Left cardiac atrium (tissue), 4 donors: ENCODE data around the gene CASP2. TPM values are rescaled to one million over a fixed set of nuclear protein-coding genes. Genes with fewer than 3 reads are reported as not detected.
"Not testable (repeated sequence)": the region's sequence is repeated elsewhere in the genome, so short reads cannot be mapped to it uniquely, and the experiment has no call there.

Experiments
- ATAC-seq, 2 donors: fragments of 200-7000 bp; cut with Tn5 transposase; one replicate each; pipeline ENCODE4 v1.9.1; 2020; ENCODE audit warnings: mild to moderate bottlenecking in 2 of 2, moderate library complexity in 2 of 2
- DNase-seq: peaks from one replicate; pipeline ENCODE4 v3.0.0-alpha.2; 2020
- intact Hi-C, 2 donors: fragments of 100-400 bp; cut with DNase I; formaldehyde crosslinking; loops; one replicate each; pipeline versions ENCODE4 v1.14.1 to v1.15.1; 2022 to 2023
- total RNA-seq, 2 donors: library from RNA; stranded (reverse); fragmentation: NEBNext Ultra II Directional; extraction: Animal tissue kit (Norgen Biotek cat#: 25700); gene quantifications; one replicate each; pipeline ENCODE4 v1.2.1, GENCODE V29; 2021
- donor health status: DM: no; HTN: yes; CAD: no.
- donor health status: DM: no; HTN: yes; CAD: no; lungs with severe emphysema.
- donor health status: DM: yes; HTN: yes; CAD: no.
- donor health status: Dilated cardiomyopathy.

The CASP2 gene
- total RNA-seq, 2 donors from 2014 or later, result 8.0 to 12.4 TPM

DNA sequence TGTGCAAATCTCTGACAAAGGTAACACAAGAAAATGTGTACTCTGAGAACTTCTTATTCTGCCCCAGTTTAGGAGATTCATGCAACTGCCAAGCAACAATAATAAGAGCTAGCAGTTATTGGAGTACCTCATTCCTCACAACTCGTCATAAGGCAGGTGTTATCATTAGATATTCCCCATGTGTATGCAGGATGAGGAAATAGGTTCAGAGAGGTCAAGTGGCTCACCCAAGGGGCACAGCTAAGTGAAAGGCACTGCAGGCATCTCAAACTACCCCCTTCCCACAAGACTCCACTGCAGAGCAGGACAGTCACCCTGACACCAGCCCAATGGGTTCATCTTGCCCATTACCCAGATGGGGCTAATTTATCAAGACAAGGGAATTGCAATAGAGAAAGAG, 26.2 kb upstream of the CASP2 start:
- DNase-seq (no peak), ATAC-seq (no peak)
- intact Hi-C loops, result no loop called here

DNA sequence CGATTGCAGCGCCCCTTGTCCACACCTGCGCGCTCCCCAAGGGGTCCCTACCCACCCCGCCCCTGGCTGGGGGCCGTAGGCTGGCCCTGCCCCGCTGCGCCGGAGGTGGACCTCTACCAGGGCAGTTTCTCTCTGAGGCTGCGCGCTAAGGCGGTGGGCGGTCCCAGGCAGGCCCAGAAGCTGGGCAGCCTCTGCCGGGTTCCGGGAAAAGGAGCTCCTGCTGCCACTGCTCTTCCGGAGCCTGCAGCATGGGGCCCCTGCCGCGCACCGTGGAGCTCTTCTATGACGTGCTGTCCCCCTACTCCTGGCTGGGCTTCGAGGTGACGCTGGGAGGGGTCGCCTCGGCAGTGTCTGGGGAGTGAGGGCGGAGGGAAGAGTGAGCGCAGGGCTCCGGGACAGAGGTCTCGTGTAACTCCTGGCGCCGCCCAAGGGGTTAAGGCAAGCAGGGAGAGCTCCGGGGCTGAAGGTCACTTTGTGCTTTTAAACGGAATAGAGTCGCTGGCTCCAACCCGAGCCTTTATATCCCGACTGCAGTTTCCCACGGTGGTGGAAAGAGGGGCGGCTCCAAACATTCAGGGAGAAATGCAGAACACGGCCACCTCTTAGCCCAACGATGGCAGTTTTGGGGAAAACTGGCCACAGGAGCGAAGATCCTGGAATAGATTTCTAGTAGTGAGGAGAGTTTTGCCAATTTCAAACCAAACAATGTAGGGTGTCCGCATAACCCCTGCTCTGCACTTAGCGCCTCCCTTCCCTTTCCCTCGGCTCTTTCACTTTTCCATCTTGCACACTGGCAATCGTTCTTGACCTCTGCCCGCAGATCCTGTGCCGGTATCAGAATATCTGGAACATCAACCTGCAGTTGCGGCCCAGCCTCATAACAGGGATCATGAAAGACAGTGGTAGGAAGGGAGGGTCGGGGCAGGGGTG, 24.6 kb upstream of the CASP2 start, which contains the start of gene GSTK1:
GSTK1 (plus strand) TSS at position 176 of the 930 bp plus-strand sequence; CDS start at position 249, 73 bp downstream.
- intact Hi-C loops, result no loop called here
- DNase-seq (peak; percentile 92), ATAC-seq (peak; percentile 98 to 99)

DNA sequence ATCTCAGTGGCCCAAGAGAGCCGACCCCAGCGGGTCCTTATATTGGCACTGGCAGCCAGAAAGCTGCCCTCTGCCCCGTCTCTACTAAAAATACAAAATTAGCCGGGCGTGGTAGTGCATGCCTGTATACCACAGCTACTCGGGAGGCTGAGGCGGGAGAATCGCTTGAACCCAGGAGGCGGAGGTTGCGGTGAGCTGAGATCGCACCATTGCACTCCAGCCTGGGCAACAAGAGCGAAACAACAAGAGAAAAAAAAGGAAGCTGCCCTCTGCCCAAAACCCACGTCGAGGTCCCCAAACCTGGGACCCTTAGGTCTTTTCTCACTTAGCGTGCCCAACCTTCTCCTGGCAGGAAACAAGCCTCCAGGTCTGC, 24.0 kb upstream of the CASP2 start:
- intact Hi-C loops, ATAC-seq, DNase-seq: not testable (repeated sequence)

DNA sequence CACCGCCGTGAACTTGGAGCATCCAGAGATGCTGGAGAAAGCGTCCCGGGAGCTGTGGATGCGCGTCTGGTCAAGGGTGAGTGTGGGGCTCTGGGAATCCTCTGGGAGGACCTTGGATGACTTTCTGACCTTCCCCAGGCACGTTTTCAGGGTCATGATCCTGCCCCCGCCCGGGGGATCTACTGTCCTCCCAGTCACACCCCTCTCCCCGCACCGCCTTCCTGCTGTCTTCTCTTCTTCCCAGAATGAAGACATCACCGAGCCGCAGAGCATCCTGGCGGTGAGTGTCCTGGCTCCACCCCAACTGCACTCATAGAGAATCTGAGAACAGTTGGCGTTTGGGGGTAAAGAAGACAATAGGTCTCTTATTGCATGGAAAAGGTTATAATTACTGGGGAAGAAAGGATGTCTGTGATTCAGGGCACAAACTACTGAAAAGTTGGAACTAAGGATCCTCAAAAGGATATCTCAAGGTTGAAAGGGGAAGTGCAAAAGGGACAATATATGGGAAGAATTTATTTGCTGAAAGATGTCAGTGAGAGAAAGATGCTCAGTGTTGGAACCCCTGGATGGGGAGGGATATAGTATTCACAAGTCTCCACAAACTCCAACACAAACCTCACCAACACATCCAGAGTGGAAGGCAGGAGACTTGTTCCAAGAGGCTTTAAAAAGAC, 23.0 kb upstream of the CASP2 start:
- intact Hi-C loops, result no loop called here
- no peak for ATAC-seq
- no peak for DNase-seq

DNA sequence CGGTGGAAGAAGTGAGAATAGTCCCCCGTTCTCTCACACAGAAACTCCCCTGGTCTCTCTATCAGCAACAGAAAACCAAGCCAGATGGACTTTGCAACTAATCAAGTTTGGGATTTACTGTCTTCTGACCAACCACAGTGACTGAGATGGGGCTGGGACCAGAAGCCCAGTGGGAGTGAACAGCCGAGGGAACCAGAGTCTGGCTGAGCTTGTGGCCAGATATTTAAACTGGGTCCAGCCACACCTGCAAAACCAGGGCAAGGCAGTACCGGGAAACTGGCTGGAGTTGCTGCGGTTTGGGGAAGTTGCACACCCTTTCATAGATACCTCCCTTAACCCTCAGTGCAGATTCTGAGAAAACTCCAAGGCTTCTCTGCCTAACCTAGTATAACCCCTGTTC, 18.9 kb upstream of the CASP2 start:
- intact Hi-C loops, result no loop called here
- no peak for ATAC-seq

DNA sequence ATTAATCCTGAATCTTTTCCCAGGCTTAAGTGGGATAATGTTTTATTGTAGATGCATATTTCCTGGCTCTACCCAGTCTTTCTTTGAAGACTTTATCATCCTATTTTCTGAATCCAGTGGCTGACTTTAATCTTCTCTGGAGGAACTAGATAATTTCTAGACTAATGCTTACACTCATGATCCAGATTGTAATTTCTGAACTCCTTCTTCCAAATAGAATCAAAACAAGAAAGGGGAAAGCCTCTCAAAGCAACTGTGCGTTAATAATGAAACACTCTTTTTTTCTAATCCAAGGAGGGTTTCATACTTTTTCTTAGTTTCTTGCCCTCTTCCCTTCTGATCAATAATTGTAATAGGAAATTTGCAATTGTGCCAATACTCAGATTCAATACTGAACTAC, 16.9 kb upstream of the CASP2 start:
- no peak for ATAC-seq
- intact Hi-C loops, result no loop called here
- no peak for DNase-seq

More for the DNA sequence above, 18.9 kb upstream of the CASP2 start:
- DNase-seq, result no peak

DNA sequence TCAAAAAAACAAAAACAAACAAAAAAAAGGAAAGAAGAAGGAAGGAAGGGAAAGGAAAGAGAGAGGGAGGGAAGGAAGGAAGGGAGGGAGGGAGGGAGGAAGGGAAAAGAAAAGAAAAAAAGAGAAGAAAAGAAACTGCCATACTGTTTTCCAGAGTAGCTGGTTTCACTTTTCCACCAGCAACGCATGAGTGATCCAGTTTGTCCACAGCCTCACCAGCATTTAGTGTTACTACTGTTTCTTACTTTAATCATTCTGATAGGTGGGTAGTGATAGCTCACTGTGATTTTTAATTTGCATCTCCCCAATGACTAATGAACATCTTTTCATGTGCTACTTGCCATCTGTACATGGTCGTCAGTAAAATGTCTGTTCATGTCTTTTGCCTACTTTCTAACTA, 15.3 kb upstream of the CASP2 start:
- ATAC-seq (no peak), DNase-seq (no peak)
- intact Hi-C loops, result no loop called here

DNA sequence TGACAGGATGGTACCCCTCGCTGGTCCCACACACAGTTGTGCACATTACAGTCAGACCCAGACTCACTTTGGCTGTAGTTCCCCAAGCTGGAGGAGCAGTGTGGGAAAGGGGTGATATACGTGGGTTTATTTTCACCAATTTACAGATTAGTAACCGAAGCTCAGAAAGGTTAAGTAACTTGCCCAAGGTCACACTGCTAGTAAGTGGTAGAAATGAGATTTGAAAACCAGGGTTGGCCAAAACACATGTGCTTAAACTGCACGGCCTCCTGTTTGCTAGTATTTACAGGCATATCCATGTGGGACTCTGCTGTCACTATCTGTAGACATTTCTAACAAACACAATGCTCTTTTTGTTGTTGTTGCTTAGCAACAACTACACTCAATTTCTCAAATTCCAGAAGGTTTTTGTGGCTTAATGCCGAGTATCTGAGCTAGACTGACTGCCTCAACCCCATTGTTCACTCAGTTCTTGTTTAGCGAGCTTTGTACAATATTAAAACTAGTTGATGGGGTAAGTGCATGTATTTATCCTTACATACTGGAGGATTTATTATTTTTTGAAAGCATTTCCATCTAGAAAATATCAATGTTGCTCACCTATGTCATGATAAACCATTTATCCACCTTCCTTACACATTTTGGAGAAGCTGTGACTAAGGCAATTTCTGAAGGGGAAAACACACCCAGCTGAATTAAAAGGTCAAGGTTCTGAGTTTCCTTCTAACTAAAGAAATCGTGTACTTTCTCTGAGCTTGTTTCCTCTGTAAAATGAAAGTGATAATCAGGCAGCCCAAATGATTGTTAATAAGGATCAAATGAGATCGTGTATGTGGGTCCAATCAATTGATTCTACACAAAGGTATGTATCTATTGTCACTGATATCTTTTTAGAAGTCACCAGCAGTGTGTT, 8.7 kb upstream of the CASP2 start:
- DNase-seq (no peak), ATAC-seq (peak; percentile 72 to 73)
- intact Hi-C loops, result no loop called here

DNA sequence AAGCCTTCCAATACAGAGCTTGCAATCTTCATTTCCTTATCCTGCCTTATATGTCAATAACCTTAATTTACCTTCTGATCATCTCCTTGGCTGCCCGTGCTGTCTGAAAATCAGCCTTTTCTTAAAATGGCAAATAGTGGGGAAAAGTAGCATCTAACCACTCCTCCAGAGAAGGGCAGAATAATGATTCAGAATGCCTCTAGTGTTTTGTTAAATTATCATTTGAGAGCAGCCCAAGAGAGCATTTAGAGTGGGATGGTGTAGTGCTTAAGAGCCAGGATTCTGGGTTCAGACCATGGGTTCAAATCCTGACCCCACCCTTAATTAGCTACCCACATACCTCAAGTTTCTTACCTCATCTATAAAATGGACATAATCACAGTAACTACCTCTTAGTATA, 8.0 kb upstream of the CASP2 start:
- DNase-seq, result no peak
- no peak for ATAC-seq
- intact Hi-C loops, result no loop called here

DNA sequence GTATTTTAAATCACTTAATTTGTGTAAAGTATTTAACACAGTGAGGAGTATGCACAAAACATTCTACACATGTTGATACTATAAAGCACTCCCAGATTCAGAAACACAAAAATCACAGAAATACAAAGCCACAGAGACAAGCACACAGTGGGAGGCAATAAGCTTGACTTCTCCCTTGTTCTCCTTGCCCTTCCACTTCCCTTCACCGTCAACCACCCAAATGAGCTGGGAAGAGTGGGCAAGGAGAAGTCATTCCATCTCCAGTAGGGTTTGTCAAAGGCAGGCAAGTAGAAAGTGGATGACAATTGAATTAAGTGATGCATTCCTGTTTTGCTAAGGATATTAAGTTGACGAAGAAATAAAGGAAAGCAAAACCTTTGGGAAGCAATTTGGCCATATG, 7.6 kb upstream of the CASP2 start:
- ATAC-seq (no peak), DNase-seq (no peak)
- intact Hi-C loops, result no loop called here

DNA sequence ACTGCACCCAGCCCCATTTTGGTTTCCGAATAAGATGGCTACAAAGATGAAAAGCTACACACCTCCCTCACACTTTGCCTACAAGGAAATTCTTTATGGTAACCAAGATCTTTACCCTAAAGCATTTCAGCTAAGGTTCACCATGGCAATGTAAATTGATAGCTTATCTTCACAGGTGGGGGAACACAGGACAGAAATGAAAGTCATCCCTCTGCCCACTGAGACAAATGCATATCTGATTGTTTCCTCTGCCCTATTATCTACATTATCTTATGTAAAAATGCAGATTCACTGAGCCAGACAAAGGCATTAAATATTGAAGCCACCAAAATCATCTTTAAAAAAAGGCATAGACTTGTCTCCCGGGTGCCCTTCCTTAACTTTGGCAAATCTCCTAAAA, 6.6 kb upstream of the CASP2 start:
- DNase-seq, result no peak
- intact Hi-C loops, result no loop called here
- ATAC-seq, result no peak

DNA sequence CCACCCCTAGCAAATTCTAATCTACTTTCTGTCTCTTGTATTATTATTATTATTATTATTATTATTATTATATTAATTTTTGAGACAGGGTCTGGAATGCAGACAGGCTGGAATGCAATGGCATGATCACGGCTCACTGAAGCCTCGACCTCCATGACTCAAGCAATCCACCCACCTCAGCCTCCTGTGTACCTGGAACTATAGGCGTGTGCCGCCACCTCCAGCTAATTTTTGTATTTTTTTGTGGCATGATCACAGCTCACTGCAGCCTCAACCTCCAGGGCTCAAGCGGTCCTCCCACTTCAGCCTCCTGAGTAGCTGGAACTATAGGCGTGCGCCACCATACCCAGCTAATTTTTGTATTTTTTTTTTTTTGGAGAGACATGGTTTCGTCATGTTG, 6.0 kb upstream of the CASP2 start:
- intact Hi-C loops, result no loop called here

DNA sequence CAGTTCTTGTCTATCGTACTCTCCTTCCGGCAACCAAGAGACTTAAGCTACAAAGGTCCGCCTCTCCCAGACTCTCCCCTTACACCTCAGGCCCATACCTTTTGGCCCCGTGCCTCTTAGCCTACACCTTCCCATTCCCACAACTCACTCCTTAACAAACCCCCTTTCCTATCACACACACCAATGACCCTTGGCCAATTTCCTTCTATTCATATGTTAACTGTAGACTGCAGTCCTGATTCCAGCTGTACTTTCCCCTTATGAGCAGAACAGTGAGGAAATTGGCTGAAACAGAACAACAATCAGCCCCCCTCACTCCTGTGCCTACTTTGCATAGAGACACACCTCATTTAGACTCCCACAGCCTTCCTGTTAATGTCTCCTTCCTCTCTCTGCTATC, 4.8 kb upstream of the CASP2 start:
- intact Hi-C loops, result no loop called here
- no peak for ATAC-seq
- DNase-seq, result no peak

More for the DNA sequence above, 6.0 kb upstream of the CASP2 start:
- ATAC-seq (no peak), DNase-seq (no peak)

DNA sequence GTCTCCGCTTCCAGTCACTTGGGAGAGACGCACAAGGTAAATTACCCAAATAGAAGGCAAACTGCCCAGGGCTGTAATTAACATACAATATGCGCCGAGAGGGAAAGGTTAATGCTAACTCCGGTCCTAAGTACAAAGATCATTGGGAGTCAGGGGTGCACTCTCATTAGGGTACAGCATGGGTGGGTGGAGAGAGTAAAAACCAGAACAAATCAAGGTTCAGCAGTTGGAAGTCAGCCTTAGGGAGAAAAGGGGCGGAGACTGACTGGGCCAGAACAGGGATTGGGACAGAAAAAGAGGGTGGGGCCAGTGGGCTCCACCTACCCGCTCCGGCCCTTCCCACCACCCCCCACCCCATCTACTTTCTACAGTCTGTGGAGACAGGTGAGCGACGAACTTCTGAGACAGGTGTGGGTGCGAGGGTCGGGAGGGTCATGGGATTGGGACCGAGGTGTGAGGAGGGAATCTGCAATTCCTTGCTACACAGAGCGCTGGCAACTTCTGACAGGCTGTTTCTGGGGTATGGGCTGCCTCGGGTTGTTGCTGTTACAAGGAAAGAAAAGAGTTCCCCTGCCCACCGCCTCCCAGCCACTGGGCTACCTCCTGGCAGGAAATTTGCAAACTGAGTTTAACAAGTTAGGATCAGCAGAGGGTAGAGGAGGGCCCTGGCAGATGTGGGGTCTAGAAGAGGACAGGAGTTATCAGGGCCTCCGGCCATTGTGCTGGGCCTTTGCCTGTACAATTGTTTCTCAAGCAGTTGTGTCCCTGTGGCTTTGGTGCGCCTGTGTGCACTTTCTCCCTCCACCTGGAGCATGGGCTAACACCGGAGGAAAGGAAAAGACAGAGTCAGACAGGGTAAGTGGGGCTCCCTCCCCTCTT, 3.3 kb upstream of the CASP2 start, which contains the start of gene TMEM139:
TMEM139 (plus strand) TSS at position 368 of the 879 bp plus-strand sequence. CDS start 1,000 bp downstream, outside the sequence.
- ATAC-seq, result no peak
- intact Hi-C loops, result no loop called here
- no peak for DNase-seq

DNA sequence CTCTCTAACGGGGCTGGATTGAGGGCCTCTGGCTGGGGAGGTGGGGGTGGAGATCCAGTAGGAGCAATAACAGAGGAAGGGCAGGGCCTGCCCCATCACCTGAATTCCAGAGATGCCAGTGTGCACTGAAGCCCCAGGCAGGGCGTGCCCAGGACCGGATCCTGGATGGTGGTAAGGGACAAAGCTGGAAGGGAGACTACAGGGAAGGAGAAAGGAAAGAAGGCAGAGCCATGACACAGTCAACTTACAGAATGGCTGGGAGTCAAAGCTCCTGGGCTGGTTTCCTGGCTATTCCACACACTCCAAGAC, 2.7 kb upstream of the CASP2 start:
- ATAC-seq, result no peak
- intact Hi-C loops, result no loop called here

DNA sequence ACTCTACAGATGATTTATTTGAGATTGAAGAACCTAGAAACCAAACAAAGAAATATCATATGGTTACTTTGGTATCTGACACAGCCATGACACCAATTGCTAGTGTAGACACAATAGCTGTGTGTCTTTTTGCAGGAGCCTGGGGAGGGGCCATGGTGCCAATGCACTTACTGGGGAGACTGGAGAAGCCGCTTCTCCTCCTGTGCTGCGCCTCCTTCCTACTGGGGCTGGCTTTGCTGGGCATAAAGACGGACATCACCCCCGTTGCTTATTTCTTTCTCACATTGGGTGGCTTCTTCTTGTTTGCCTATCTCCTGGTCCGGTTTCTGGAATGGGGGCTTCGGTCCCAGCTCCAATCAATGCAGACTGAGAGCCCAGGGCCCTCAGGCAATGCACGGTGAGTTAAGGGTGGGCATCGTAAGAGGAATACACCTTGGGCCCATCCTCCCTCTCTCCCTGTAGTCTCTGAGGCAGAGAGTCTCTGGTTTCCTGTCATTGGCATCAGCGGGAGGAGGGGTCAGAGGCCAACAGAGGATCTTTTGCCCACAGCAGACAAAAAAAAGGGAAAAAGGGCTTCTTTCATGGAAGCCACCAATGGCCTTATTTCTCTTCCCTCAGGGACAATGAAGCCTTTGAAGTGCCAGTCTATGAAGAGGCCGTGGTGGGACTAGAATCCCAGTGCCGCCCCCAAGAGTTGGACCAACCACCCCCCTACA, 2.2 kb upstream of the CASP2 start:
- ATAC-seq (no peak), DNase-seq (no peak)
- intact Hi-C loops, result no loop called here

More for the DNA sequence above, 2.7 kb upstream of the CASP2 start:
- no peak for DNase-seq

DNA sequence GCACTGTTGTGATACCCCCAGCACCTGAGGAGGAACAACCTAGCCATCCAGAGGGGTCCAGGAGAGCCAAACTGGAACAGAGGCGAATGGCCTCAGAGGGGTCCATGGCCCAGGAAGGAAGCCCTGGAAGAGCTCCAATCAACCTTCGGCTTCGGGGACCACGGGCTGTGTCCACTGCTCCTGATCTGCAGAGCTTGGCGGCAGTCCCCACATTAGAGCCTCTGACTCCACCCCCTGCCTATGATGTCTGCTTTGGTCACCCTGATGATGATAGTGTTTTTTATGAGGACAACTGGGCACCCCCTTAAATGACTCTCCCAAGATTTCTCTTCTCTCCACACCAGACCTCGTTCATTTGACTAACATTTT, 1.6 kb upstream of the CASP2 start:
- DNase-seq (no peak), ATAC-seq (no peak)
- intact Hi-C loops, result no loop called here

DNA sequence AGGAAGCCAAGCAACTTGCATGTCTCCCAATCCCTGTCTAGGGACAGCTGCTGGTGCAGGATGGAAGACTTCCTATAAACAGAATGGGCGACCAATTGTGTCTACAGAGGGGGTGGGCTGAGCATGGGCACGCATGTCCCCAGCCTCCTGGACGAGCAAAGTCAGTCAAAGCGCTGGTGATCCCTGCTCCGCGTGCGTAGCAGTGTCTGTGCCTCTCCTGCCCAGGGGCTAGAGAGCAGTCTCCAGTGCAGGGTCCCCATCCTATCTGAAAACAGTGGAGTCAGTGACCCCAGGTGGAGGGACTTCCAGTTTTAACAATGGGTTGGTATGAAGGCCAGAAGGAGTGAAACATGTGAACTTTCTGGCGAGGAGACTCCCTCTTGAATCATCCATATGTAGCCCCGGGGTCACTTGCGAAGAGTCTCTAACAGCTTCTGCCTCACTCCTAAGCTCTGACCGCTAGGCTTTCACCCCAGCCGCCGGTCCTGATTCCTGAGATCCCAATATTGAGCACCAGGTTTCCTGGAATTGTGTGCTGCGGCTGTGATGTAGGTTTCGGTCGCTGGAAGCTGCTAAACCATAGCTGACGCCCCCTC, 714 bp upstream of the CASP2 start:
- ATAC-seq (no peak), DNase-seq (no peak)
- intact Hi-C loops, result no loop called here
